Thymus (tissue), 11 donors: Measurements from ENCODE around the gene TAOK1. TPM values are rescaled to one million over a fixed set of nuclear protein-coding genes. Genes with fewer than 3 reads are reported as not detected.
"Not testable (repeated sequence)": the region's sequence is repeated elsewhere in the genome, so short reads cannot be mapped to it uniquely, and the experiment has no call there.

ENCODE experiments used
- DNase-seq, 9 donors: peaks; one replicate each; pipeline ENCODE4 v3.0.0-alpha.2; 2013; ENCODE audit warnings: low spot score in 9 of 9, low read depth in 6 of 9, missing footprints in 1 of 9
- H3K27ac ChIP-seq, 2 donors: one replicate each; pipeline ENCODE4 v1.5.1; 2013; ENCODE audit warnings: control low read depth in 1 of 2, low read depth in 1 of 2, low read length in 1 of 2, mild to moderate bottlenecking in 1 of 2, moderate library complexity in 1 of 2
- H3K27me3 ChIP-seq, 2 donors: one replicate each; pipeline ENCODE4 v1.5.1; 2013; ENCODE audit warnings: low read length in 1 of 2; ENCODE audit not compliant: control insufficient read depth in 2 of 2, insufficient read depth in 1 of 2
- H3K36me3 ChIP-seq, 2 donors: one replicate each; pipeline ENCODE4 v1.5.1; 2013; ENCODE audit warnings: low read length in 1 of 2, mild to moderate bottlenecking in 1 of 2, moderate library complexity in 1 of 2; ENCODE audit not compliant: control insufficient read depth in 2 of 2, insufficient read depth in 2 of 2
- H3K4me1 ChIP-seq, 2 donors: one replicate each; pipeline ENCODE4 v1.5.1; 2013; ENCODE audit warnings: low read length in 2 of 2; ENCODE audit not compliant: control insufficient read depth in 2 of 2, insufficient read depth in 2 of 2
- H3K4me3 ChIP-seq, 2 donors: one replicate each; pipeline ENCODE4 v1.5.1; 2013; ENCODE audit warnings: low read length in 2 of 2, control low read depth in 1 of 2, mild to moderate bottlenecking in 1 of 2
- H3K9me3 ChIP-seq, 2 donors: one replicate each; pipeline ENCODE4 v1.5.1; 2013; ENCODE audit warnings: low read length in 1 of 2, mild to moderate bottlenecking in 1 of 2; ENCODE audit not compliant: control insufficient read depth in 2 of 2, insufficient read depth in 1 of 2
- WGBS: extraction: QIAGEN DNeasy Blood & Tissue Kit; methylation state at CpG from one replicate; pipeline ENCODE4 v1.1.7; 2013; 5-methylcytosine and 5-hydroxymethylcytosine counted together
- polyA plus RNA-seq: library from polyadenylated mRNA; stranded (reverse); fragments of 200-250 nt; gene quantifications from one replicate; pipeline ENCODE4 v1.2.3, GENCODE V29; 2013
- total RNA-seq: library from RNA; stranded (reverse); fragments of 120-200 nt; gene quantifications from one replicate; pipeline ENCODE4 v1.2.4, GENCODE V29; 2013
- donor health status: healthy.

Gene TAOK1
- total and polyA plus RNA-seq, 2 donors: 11.2 to 19.5 TPM

- Histone ChIP-seq H3K36me3 (peaks cover 29 to 30% of the 10 kb centered on the region in 2 donors), H3K27me3 (no peaks in the 10 kb centered on the region), H3K4me3 (no peak overlapping the region), H3K9me3 (peaks cover 0 to 8% of the 10 kb centered on the region in 2 donors), H3K27ac (no peak overlapping the region), H3K4me1 (no peaks in the 10 kb centered on the region)
- DNase-seq: no peak
- WGBS: 99% methylated on average over 5 of the region's 5 CpGs
These were observed 59.9 kb downstream of the TAOK1 start for GRCh38 chr17:29449865-29450671.

- Histone ChIP-seq H3K27ac (no peak overlapping the region), H3K27me3 (no peaks in the 10 kb centered on the region), H3K9me3 (peaks cover 0 to 8% of the 10 kb centered on the region in 2 donors), H3K36me3 (peaks cover 29 to 30% of the 10 kb centered on the region in 2 donors), H3K4me1 (no peaks in the 10 kb centered on the region), H3K4me3 (no peak overlapping the region)
- 98% methylated on average over 2 of the region's 2 CpGs for WGBS
- DNase-seq: no peak
These were observed 61.1 kb downstream of the TAOK1 start for GRCh38 chr17:29451121-29451742.

GRCh38 chr17:29458066-29458465, 67.9 kb downstream of the TAOK1 start:
- Histone ChIP-seq H3K36me3 (peaks cover 12 to 37% of the 10 kb centered on the region in 2 donors), H3K27me3 (no peaks in the 10 kb centered on the region), H3K4me1 (no peaks in the 10 kb centered on the region), H3K4me3 (no peak overlapping the region), H3K27ac (no peak overlapping the region), H3K9me3 (peaks cover 0 to 8% of the 10 kb centered on the region in 2 donors)
- no peak for DNase-seq
- 99% methylated on average over 4 of the region's 4 CpGs for WGBS

DNA sequence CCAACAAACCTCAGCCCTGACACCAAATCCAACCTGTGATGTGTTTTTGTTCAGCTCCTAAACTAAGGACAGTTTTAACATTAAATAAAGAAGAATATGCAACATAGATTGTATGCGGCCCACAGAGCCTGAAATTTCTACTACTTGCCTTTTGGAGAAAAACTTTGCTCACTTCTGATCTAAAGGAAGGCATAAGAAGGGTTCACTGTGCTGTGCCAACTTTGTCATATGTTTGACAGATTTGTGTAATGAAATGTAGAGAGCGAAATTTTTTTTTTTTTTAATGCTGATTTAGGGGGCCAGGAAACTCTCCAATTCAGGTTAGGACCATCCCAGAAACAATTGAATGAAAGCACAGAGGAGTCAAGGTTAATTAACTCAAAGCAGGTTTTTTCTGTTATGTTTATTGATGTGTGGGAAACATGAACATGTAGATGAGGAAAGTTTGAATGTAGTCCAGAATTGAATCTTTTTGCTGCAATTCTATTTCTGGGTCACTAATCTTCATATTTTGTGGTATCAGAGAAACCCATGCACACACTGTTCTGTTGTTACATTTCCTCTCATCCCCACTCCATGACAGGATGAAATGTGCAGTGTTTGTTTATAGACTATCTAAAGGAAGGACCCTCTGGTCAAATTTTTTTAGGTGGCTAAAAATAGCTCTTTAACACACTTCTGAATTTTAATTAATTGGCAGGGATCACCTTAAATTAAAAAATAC, 71.5 kb downstream of the TAOK1 start:
- no peaks in the 10 kb centered on the region for H3K4me1 ChIP-seq
- H3K4me3 ChIP-seq: no peak overlapping the region
- 97% methylated on average over 2 of the region's 2 CpGs for WGBS
- H3K9me3 ChIP-seq: no peaks in the 10 kb centered on the region
- H3K36me3 ChIP-seq: peaks cover 0 to 24% of the 10 kb centered on the region in 2 donors
- H3K27me3 ChIP-seq: no peaks in the 10 kb centered on the region
- DNase-seq: no peak
- H3K27ac ChIP-seq: no peak overlapping the region

DNA sequence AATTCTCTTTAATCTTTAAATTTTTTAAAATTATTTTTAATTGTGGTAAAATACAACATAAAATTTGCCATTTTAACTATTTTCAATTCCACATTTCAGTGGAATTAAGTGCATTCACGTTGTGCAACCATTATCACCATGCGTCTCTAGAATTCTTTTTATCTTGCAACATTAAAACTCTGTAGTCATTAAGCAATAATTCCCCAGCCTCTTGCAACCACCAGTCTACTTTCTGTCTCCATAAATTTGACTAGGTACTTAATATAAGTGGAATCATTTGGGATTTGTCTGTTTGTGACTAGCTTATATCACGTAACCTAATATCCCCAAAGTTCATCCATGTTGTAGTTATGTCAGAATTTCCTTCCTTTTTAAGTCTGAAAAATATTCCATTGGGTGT, 79.1 kb downstream of the TAOK1 start:
- no peak overlapping the region for H3K4me3 ChIP-seq
- peaks cover 7 to 33% of the 10 kb centered on the region in 2 donors for H3K36me3 ChIP-seq
- no peaks in the 10 kb centered on the region for H3K27me3 ChIP-seq
- no peaks in the 10 kb centered on the region for H3K4me1 ChIP-seq
- 98% methylated on average over 3 of the region's 3 CpGs for WGBS
- DNase-seq: no peak
- H3K9me3 ChIP-seq: no peaks in the 10 kb centered on the region
- no peak overlapping the region for H3K27ac ChIP-seq

DNA sequence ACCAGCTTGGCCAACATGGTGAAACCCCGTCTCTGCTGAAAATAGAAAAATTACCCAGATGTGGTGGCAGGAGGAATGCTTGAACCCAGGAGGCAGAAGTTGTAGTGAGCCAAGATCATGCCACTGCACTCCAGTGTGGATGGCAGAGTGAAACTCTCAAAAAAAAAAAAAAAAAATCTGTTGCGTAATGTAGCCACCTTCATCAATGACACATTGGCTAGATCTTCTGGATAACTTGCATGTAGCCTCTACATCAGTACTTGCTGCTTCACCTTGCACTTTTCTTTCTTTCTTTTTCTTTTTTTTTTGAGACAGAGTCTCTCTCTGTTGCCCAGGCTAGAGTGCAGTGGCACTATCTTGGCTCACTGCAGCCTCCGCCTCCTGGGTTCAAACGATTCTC, 83.3 kb downstream of the TAOK1 start:
- peaks cover 5 to 41% of the 10 kb centered on the region in 2 donors for H3K36me3 ChIP-seq
- not testable (repeated sequence) for H3K4me3 ChIP-seq, H3K27me3 ChIP-seq, DNase-seq, H3K9me3 ChIP-seq, H3K27ac ChIP-seq, H3K4me1 ChIP-seq
- WGBS: 99% methylated on average over 4 of the region's 4 CpGs

DNA sequence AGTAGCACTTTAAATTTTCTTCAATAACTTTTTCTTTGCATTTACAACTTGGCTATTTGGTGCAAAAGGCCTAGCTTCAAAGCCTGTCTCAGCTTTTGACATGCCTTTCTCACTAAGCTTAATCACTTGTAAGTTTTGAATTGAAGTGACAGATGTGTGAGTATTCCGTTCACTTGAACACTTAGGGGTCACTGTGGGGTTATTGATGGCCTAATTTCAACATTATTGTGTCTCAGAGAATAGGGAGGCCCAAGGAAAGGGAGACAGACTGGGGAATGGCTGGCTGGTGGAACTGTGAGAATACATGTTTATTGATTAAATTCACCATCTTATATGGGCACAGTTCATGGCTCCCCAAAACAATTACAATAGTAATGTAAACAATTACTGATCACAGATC, 84.1 kb downstream of the TAOK1 start:
- no peaks in the 10 kb centered on the region for H3K4me1 ChIP-seq
- 94% methylated on average over 1 of the region's 1 CpG for WGBS
- peaks cover 5 to 43% of the 10 kb centered on the region in 2 donors for H3K36me3 ChIP-seq
- no peak for DNase-seq
- no peak overlapping the region for H3K4me3 ChIP-seq
- no peaks in the 10 kb centered on the region for H3K9me3 ChIP-seq
- no peak overlapping the region for H3K27ac ChIP-seq
- H3K27me3 ChIP-seq: no peaks in the 10 kb centered on the region

DNA sequence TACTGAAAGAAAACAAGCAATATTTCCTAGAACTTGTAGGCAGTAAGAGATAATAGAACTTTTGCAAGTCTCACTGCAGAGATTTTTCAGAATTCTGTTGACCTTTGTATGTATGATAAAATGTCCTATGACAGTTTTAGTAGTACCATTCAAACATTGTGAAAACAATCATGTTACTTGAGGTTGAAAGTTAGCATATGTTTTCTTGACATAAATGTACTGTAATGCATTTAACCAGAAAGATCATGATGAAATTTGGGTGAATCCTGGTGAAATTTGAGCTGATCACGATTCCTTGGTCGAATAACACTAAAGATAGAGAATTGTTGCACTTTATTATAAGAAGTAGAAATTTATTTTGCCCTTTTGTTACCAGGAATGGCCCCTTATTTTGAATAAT, 85.7 kb downstream of the TAOK1 start:
- no peak for DNase-seq
- Histone ChIP-seq H3K27ac (no peak overlapping the region), H3K9me3 (no peaks in the 10 kb centered on the region), H3K27me3 (no peaks in the 10 kb centered on the region), H3K4me1 (no peaks in the 10 kb centered on the region), H3K36me3 (peaks cover 5 to 46% of the 10 kb centered on the region in 2 donors), H3K4me3 (no peak overlapping the region)
- WGBS: 97% methylated on average over 2 of the region's 2 CpGs
